ENCODE data around the gene MESP2.

- TF ChIP-seq PKNOX1 (IDR thresholded peaks at IDR 0.05) (no peak), FOXK2 (IDR thresholded peaks at IDR 0.05) (no peak), ARNT (IDR thresholded peaks at IDR 0.05) (no peak), BHLHE40 (IDR thresholded peaks at IDR 0.05; ENCODE audit: borderline replicate concordance) (no peak), HDGF (IDR thresholded peaks at IDR 0.05; ENCODE audit: borderline replicate concordance) (no peak), SP1 (IDR thresholded peaks at IDR 0.05) (no peak)
These were observed 40.4 kb upstream of the MESP2 start for GRCh38 chr15:89735773-89736172.

All from HEK293T (cell line).